Ramos (cell line): ENCODE measurements around the gene RBM19.

Experiments used
- in situ Hi-C: fragments of 300-500 bp; cut with MboI; formaldehyde crosslinking; loops from one replicate; pipeline ENCODE4 v1.14.3; 2022; ENCODE audit warnings: low sequenced_read_pairs; ENCODE audit not compliant: unreplicated experiment

Gene RBM19

GRCh38 chr12:113766879-113767878 is 198.9 kb downstream of the RBM19 start:
- in situ Hi-C loops: no loop called here
